Stomach (tissue), 9 donors: ENCODE results near the gene PLEKHG2. TPM values are rescaled to one million over a fixed set of nuclear protein-coding genes. Genes with fewer than 3 reads are reported as not detected.

Experiments used
- DNase-seq, 2 donors: peaks; one replicate each; pipeline versions ENCODE4 v3.0.0 to v3.0.0-alpha.2; 2013 to 2019
- H3K27ac ChIP-seq, 5 donors: fragments of 200-600 bp in 4 of 5; sonication (generic) in 4 of 5; one replicate each; pipeline ENCODE4 v1.5.1; 2013 to 2019; ENCODE audit warnings: mild to moderate bottlenecking in 1 of 5, moderate library complexity in 1 of 5
- H3K27me3 ChIP-seq, 3 donors: fragments of 200-600 bp; sonication (generic); one replicate each; pipeline ENCODE4 v1.5.1; 2017 to 2019; ENCODE audit warnings: mixed run types in 1 of 3
- H3K36me3 ChIP-seq, 4 donors: fragments of 200-600 bp; sonication (generic); 1 replicate in 3 of 4; 2 replicates in 1 of 4; pipeline ENCODE4 v1.5.1; 2016 to 2019
- H3K4me1 ChIP-seq, 4 donors: fragments of 200-600 bp; sonication (generic); one replicate each; pipeline ENCODE4 v1.5.1; 2016 to 2019
- H3K4me3 ChIP-seq, 4 donors: fragments of 200-600 bp; sonication (generic) in 3 of 4; one replicate each; pipeline ENCODE4 v1.5.1; 2016 to 2019; ENCODE audit warnings: mild to moderate bottlenecking in 1 of 4
- H3K9me3 ChIP-seq, 4 donors: fragments of 200-600 bp; sonication (generic); one replicate each; pipeline ENCODE4 v1.5.1; 2016 to 2019
- CTCF ChIP-seq, 7 experiments: fragments of 450-650 bp in 4 of 7; fragments of 200-600 bp in 3 of 7; sonication (generic) in 3 of 7; IDR thresholded peaks; one replicate each; pipeline ENCODE4 v1.5.1; 2016 to 2019; ENCODE audit warnings: antibody characterized with exemption in 7 of 7, control low read depth in 2 of 7, mild to moderate bottlenecking in 1 of 7
- EP300 ChIP-seq: sonication (generic); formaldehyde crosslinking; IDR thresholded peaks from one replicate; pipeline ENCODE4 v1.6.1; 2017; ENCODE audit warnings: antibody characterized with exemption
- POLR2A ChIP-seq, 4 donors: fragments of 450-650 bp; IDR thresholded peaks; one replicate each; pipeline ENCODE4 v1.6.1; 2016; ENCODE audit warnings: antibody characterized with exemption in 4 of 4, control low read depth in 2 of 4, mild to moderate bottlenecking in 1 of 4, moderate library complexity in 1 of 4
- POLR2AphosphoS5 ChIP-seq, 3 donors: sonication (generic); formaldehyde crosslinking; IDR thresholded peaks; one replicate each; pipeline ENCODE4 v1.6.1; 2016; ENCODE audit warnings: antibody characterized with exemption in 3 of 3
- WGBS, 5 donors: extraction: QIAGEN DNeasy Blood & Tissue Kit in 3 of 5; methylation state at CpG; one replicate each; pipeline versions ENCODE4 v1.1.5 to v1.1.7; 2013 to 2018; 5-methylcytosine and 5-hydroxymethylcytosine counted together
- intact Hi-C: fragments of 100-400 bp; cut with DNase I; formaldehyde crosslinking; loops from one replicate; pipeline ENCODE4 v1.15.1; 2023; ENCODE audit warnings: low total_unique reads
- polyA plus RNA-seq, 3 donors: library from polyadenylated mRNA; stranded (reverse); fragments of 200-250 nt; gene quantifications; one replicate each; pipeline ENCODE4 v1.2.3, GENCODE V29; 2013
- total RNA-seq, 5 donors: library from RNA; depleted of rRNA; stranded (reverse); fragments of >200 nt; gene quantifications; one replicate each; pipeline versions ENCODE4 v1.1.0 to v1.2.3, GENCODE V29; 2014 to 2016
- donor health status: healthy with polysubstance abuse.
- donor health status: Bipolar disorder and iron deficiency.
- donor health status: healthy.

The PLEKHG2 gene
- total and polyA plus RNA-seq, 8 donors, result 1.4 to 20.2 (median 7.2) TPM

DNA sequence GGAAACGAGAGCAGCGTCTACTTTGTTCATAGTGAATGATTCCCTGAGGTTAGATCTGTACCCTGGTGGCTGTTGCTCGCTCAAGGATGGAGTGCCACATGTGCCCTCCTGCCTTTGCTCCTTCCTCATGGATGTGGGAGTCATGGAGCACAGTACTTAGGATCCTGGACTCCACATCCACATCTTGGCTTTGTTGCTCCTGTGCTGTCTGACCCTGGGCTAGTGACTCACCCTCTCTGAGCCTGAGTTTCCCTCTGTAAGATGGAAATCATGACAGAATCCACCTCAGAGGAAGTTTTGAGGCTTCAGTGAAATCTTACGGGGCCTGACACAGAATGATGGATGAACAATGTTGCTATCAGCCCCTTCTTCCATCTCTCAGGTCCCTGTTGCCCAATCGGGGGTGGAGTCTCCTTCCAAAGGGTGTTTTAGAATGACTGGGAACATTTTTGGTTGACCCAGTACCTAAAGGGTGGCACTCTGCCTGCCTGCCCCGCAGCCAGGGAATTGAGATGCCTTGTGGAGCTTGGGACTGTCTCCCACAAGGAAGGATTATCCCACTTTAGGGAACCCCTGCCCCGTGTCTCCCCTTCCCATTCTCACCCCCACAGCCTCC is 58.4 kb downstream of the PLEKHG2 start:
- Histone ChIP-seq H3K4me3 (no peak overlapping the region), H3K4me1 (peaks cover 0 to 5% (median 0%) of the 10 kb centered on the region in 4 donors), H3K9me3 (no peaks in the 10 kb centered on the region), H3K27me3 (no peaks in the 10 kb centered on the region), H3K36me3 (peaks cover 91 to 100% (median 100%) of the 10 kb centered on the region in 4 donors), H3K27ac (no peak overlapping the region)
- DNase-seq, result no peak
- TF ChIP-seq POLR2AphosphoS5 (IDR thresholded peaks at IDR 0.05) (no peak), EP300 (no peak), POLR2A (IDR thresholded peaks at IDR 0.05) (no peak), CTCF (IDR thresholded peaks at IDR 0.05) (no peak)
- intact Hi-C loops, result loop anchor here (10.0 kb wide), 1 partner anchor 64 kb away; the partner anchor contains the start of gene EID2B
- WGBS, 5 donors, result 77 to 91% (median 85%) methylated on average over 6 to 7 of the region's 7 CpGs

DNA sequence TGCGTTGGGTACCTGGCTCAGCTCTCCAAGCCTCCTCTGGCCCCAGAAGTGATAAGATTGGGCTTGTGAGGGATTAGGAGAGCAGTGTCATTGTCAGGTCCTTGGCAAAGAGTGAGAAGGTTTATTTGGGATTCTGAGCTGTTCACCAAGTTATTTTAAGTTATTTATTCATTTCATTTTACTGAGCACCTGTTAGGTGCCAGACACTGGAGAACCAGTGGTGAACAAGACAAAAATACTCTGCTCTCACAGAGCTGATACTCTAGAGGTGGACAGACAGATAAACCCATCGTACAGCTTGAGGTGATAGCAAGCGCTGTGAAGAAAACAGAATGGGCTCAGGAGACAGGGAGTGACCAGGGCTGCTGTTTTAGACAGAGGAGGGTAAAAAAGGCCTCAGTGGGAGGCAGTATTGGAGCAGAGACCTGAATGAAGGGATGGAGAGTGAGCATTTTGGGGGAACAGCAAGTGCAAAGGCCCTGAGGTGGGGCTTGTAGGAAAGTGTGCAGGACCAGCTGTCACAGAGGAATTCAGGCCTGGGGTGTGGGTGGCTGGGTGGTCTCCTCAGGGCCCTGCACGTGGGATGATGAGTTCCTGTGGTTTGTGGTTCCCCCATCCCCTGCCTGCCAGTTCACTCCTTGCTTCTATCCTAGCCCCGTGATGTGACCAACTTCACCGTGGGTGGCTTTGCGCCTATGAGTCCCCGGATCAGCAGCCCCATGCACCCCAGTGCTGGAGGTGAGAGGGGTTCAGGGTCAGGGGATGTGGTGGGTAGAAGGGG is 59.5 kb downstream of the PLEKHG2 start:
- H3K27ac ChIP-seq, result no peak overlapping the region
- WGBS, 5 donors, result 86 to 88% (median 86%) methylated on average over 8 of the region's 8 CpGs
- peaks cover 0 to 5% (median 0%) of the 10 kb centered on the region in 4 donors for H3K4me1 ChIP-seq
- intact Hi-C loops, result loop anchor here (10.0 kb wide), 1 partner anchor 63 kb away; the partner anchor contains the start of gene EID2B
- DNase-seq, result no peak
- no peaks in the 10 kb centered on the region for H3K27me3 ChIP-seq
- H3K9me3 ChIP-seq, result no peaks in the 10 kb centered on the region
- peaks cover 89 to 100% (median 100%) of the 10 kb centered on the region in 4 donors for H3K36me3 ChIP-seq
- no peak for TF ChIP-seq POLR2AphosphoS5 (IDR thresholded peaks at IDR 0.05)
- no peak for TF ChIP-seq EP300
- no peak for TF ChIP-seq CTCF (IDR thresholded peaks at IDR 0.05)
- no peak for TF ChIP-seq POLR2A (IDR thresholded peaks at IDR 0.05)
- H3K4me3 ChIP-seq, result no peak overlapping the region

DNA sequence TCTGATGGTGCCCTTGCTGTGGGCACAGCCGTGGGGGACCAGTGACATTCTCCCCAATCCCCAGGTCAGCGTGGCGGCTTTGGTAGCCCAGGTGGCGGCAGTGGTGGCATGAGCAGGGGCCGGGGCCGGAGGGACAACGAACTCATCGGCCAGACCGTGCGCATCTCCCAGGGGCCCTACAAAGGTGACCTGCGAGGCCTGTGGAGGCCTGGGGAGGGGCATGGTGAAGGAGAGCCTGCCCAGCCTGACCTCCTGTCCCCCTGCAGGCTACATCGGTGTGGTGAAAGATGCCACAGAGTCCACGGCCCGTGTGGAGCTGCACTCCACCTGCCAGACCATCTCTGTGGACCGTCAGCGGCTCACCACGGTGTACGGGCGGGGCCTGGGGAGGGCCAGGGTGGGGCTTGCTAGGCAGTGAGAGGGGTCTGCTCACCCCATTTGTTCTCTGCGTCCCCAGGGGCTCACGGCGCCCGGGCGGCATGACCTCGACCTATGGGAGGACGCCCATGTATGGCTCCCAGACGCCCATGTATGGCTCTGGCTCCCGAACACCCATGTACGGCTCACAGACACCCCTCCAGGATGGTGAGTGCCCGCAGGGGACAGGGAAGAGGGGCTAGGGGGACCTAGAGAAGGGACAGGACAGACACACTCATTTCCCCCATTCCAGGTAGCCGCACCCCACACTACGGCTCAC is 60.4 kb downstream of the PLEKHG2 start:
- intact Hi-C loops, result loop anchor here (10.0 kb wide), 1 partner anchor 62 kb away; the partner anchor contains the start of gene EID2B
- whole genome bisulfite sequencing, 5 donors, result 86 to 91% (median 88%) methylated on average over 23 to 32 of the region's 32 CpGs

More for the DNA sequence above, 60.4 kb downstream of the PLEKHG2 start:
- no peaks in the 10 kb centered on the region for H3K9me3 ChIP-seq
- no peak for DNase-seq
- H3K27ac ChIP-seq, result no peak overlapping the region
- no peak for TF ChIP-seq EP300
- no peak for TF ChIP-seq CTCF (IDR thresholded peaks at IDR 0.05)
- TF ChIP-seq POLR2A (IDR thresholded peaks at IDR 0.05), result no peak
- no peak for TF ChIP-seq POLR2AphosphoS5 (IDR thresholded peaks at IDR 0.05)
- H3K4me1 ChIP-seq, result peaks cover 0 to 5% (median 0%) of the 10 kb centered on the region in 4 donors
- no peaks in the 10 kb centered on the region for H3K27me3 ChIP-seq
- H3K4me3 ChIP-seq, result no peak overlapping the region
- H3K36me3 ChIP-seq, result peaks cover 80 to 99% (median 93%) of the 10 kb centered on the region in 4 donors
